GM18508 (cell line): ENCODE results near the gene UNC50.
"Not testable (repeated sequence)": the region's sequence is repeated elsewhere in the genome, so short reads cannot be mapped to it uniquely, and the experiment has no call there.

Experiments
- ATAC-seq: cut with Tn5 transposase; IDR thresholded peaks from one replicate; pipeline ENCODE4 v1.9.1; 2021; ENCODE audit warnings: moderate number of reproducible peaks; ENCODE audit not compliant: insufficient read depth, unreplicated experiment

Gene UNC50

GRCh38 chr2:98658816-98659490 is 50.6 kb downstream of the UNC50 start:
- ATAC-seq: no peak

- ATAC-seq: not testable (repeated sequence)
Measured at GRCh38 chr2:98659491-98659840, 51.1 kb downstream of the UNC50 start.

- ATAC-seq: no peak
Measured at GRCh38 chr2:98663511-98664090, 55.2 kb downstream of the UNC50 start.

GRCh38 chr2:98664323-98664722 is 55.9 kb downstream of the UNC50 start:
- ATAC-seq: no peak

GRCh38 chr2:98665677-98666076 is 57.3 kb downstream of the UNC50 start:
- no peak for ATAC-seq
